GM23248 (cell line): ENCODE data around the gene CDC42SE2.

Experiments
- EZH2 ChIP-seq: fragments of 200-600 bp; sonication (generic); IDR thresholded peaks from 2 replicates; pipeline ENCODE4 v1.6.1; 2018; ENCODE audit warnings: antibody characterized with exemption, mild to moderate bottlenecking; ENCODE audit not compliant: insufficient read depth, poor library complexity, severe bottlenecking
- EZH2phosphoT487 ChIP-seq: fragments of 200-600 bp; sonication (generic); IDR thresholded peaks from 2 replicates; pipeline ENCODE4 v1.6.1; 2018; ENCODE audit warnings: antibody characterized with exemption, moderate library complexity, mild to moderate bottlenecking, low read depth; ENCODE audit not compliant: insufficient read depth

GRCh38 chr5:131258733-131259132, 5.1 kb upstream of the CDC42SE2 start:
- no peak for TF ChIP-seq EZH2
- TF ChIP-seq EZH2phosphoT487, result no peak
